Measurements from ENCODE around the gene TMCC1.

- TF ChIP-seq CTCF (IDR thresholded peaks at IDR 0.05; ENCODE audit: extremely low read depth in 1 of 2, insufficient read depth in 1 of 2, low read depth in 1 of 2, low read length in 2 of 2) (no peak), EZH2 (IDR thresholded peaks at IDR 0.05; ENCODE audit: borderline replicate concordance, low read depth, low read length, severe bottlenecking) (no peak), POLR2AphosphoS5 (IDR thresholded peaks at IDR 0.05; ENCODE audit: insufficient read depth, low read depth, low read length) (no peak), POLR2A (IDR thresholded peaks at IDR 0.05; ENCODE audit: low read depth, low read length) (no peak), MAX (IDR thresholded peaks at IDR 0.05; ENCODE audit: insufficient read depth, insufficient read length) (no peak), JUN (IDR thresholded peaks at IDR 0.05; ENCODE audit: borderline replicate concordance, insufficient read depth, insufficient read length, low read depth) (peak; percentile 11), MYC (IDR thresholded peaks at IDR 0.05; ENCODE audit: low read depth, low read length) (no peak)
Measured at GRCh38 chr3:129612534-129613366, 280.8 kb downstream of the TMCC1 start.
